ENCODE results near the gene FBXO17. TPM values are rescaled to one million over a fixed set of nuclear protein-coding genes. Genes with fewer than 3 reads are reported as not detected.
A peak's percentile ranks its signal among the peaks of the same experiment; 100 is the strongest.

FBXO17 gene
- total RNA-seq, 1 experiment from 2014 or later: 16.8 TPM

GRCh38 chr19:38946229-38947010 lies 29.1 kb downstream of the FBXO17 start:
- CTCF ChIA-PET: interaction anchor here (2.4 kb wide), 1 partner anchor 15 kb away, joined by 11 read pairs; the partner anchor contains the start of genes MRPS12 and SARS2
- ATAC-seq: no peak
- peaks cover 13% of the 10 kb centered on the region for H3K27me3 Mint-ChIP-seq (ENCODE audit: low read depth)

GRCh38 chr19:38945562-38946228 lies 29.8 kb downstream of the FBXO17 start:
- TF ChIP-seq, protein P1, sequence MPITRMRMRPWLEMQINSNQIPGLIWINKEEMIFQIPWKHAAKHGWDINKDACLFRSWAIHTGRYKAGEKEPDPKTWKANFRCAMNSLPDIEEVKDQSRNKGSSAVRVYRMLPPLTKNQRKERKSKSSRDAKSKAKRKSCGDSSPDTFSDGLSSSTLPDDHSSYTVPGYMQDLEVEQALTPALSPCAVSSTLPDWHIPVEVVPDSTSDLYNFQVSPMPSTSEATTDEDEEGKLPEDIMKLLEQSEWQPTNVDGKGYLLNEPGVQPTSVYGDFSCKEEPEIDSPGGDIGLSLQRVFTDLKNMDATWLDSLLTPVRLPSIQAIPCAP (CRISPR knock-in tag; IDR thresholded peaks at IDR 0.05): no peak
- TF ChIP-seq GABPB1 (CRISPR knock-in tag; IDR thresholded peaks at IDR 0.05) (no peak), ZNF232 (CRISPR knock-in tag; IDR thresholded peaks at IDR 0.05) (no peak), USF1 (CRISPR knock-in tag; IDR thresholded peaks at IDR 0.05) (no peak), MXD4 (CRISPR knock-in tag; IDR thresholded peaks at IDR 0.05; ENCODE audit: borderline replicate concordance) (no peak), CBFB (CRISPR knock-in tag; IDR thresholded peaks at IDR 0.05; ENCODE audit: low read depth) (no peak)
- H3K4me3 Mint-ChIP-seq: no peak overlapping the region
- ATAC-seq: peak; percentile 5
- peaks cover 5% of the 10 kb centered on the region for H3K36me3 Mint-ChIP-seq
- DNase-seq (ENCODE audit: low spot score): peak; percentile 54
- POLR2A ChIA-PET: no interaction called here
- peaks cover 5% of the 10 kb centered on the region for H3K4me1 Mint-ChIP-seq
- H3K9me3 Mint-ChIP-seq: peaks cover 4% of the 10 kb centered on the region; the same call in 1 of the 2 replicates
- no peak overlapping the region for H3K27ac Mint-ChIP-seq
- CTCF ChIA-PET: interaction anchor here (0.9 to 2.4 kb wide), 2 partner anchors 12 to 14 kb away, joined by 3 to 11 read pairs; partner anchors contain the start of genes MRPS12 and SARS2
- peaks cover 17% of the 10 kb centered on the region for H3K27me3 Mint-ChIP-seq (ENCODE audit: low read depth)

More at GRCh38 chr19:38946229-38947010, 29.1 kb downstream of the FBXO17 start:
- Mint-ChIP-seq H3K9me3 (peaks cover 4% of the 10 kb centered on the region; the same call in 1 of the 2 replicates), H3K4me3 (no peak overlapping the region), H3K27ac (no peak overlapping the region), H3K4me1 (peaks cover 5% of the 10 kb centered on the region), H3K36me3 (peaks cover 5% of the 10 kb centered on the region)
- POLR2A ChIA-PET: no interaction called here
- no peak for DNase-seq (ENCODE audit: low spot score)
- TF ChIP-seq JUN (CRISPR knock-in tag; IDR thresholded peaks at IDR 0.05) (no peak), ZNF423 (CRISPR knock-in tag; IDR thresholded peaks at IDR 0.05) (no peak), ZSCAN18 (CRISPR knock-in tag; IDR thresholded peaks at IDR 0.05) (no peak), USF1 (CRISPR knock-in tag; IDR thresholded peaks at IDR 0.05) (no peak), CREM (CRISPR knock-in tag; IDR thresholded peaks at IDR 0.05) (no peak), ZNF263 (CRISPR knock-in tag; IDR thresholded peaks at IDR 0.05; ENCODE audit: low read depth) (no peak), TCF7 (CRISPR knock-in tag; IDR thresholded peaks at IDR 0.05; ENCODE audit: low read depth) (no peak), MXD4 (CRISPR knock-in tag; IDR thresholded peaks at IDR 0.05; ENCODE audit: borderline replicate concordance) (no peak), CBFB (CRISPR knock-in tag; IDR thresholded peaks at IDR 0.05; ENCODE audit: low read depth) (no peak), GRHL2 (CRISPR knock-in tag; IDR thresholded peaks at IDR 0.05; ENCODE audit: insufficient replicate concordance, severe bottlenecking) (no peak), FOXK1 (CRISPR knock-in tag; IDR thresholded peaks at IDR 0.05) (no peak), ESRRA (CRISPR knock-in tag; IDR thresholded peaks at IDR 0.05; ENCODE audit: borderline replicate concordance) (no peak), SOX15 (CRISPR knock-in tag; IDR thresholded peaks at IDR 0.05) (no peak)
- TF ChIP-seq, protein P2, sequence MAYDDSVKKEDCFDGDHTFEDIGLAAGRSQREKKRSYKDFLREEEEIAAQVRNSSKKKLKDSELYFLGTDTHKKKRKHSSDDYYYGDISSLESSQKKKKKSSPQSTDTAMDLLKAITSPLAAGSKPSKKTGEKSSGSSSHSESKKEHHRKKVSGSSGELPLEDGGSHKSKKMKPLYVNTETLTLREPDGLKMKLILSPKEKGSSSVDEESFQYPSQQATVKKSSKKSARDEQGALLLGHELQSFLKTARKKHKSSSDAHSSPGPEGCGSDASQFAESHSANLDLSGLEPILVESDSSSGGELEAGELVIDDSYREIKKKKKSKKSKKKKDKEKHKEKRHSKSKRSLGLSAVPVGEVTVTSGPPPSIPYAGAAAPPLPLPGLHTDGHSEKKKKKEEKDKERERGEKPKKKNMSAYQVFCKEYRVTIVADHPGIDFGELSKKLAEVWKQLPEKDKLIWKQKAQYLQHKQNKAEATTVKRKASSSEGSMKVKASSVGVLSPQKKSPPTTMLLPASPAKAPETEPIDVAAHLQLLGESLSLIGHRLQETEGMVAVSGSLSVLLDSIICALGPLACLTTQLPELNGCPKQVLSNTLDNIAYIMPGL (CRISPR knock-in tag; IDR thresholded peaks at IDR 0.05): no peak
- TF ChIP-seq, protein P3, sequence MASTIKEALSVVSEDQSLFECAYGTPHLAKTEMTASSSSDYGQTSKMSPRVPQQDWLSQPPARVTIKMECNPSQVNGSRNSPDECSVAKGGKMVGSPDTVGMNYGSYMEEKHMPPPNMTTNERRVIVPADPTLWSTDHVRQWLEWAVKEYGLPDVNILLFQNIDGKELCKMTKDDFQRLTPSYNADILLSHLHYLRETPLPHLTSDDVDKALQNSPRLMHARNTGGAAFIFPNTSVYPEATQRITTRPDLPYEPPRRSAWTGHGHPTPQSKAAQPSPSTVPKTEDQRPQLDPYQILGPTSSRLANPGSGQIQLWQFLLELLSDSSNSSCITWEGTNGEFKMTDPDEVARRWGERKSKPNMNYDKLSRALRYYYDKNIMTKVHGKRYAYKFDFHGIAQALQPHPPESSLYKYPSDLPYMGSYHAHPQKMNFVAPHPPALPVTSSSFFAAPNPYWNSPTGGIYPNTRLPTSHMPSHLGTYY (CRISPR knock-in tag; IDR thresholded peaks at IDR 0.05): no peak
- TF ChIP-seq, protein P4, sequence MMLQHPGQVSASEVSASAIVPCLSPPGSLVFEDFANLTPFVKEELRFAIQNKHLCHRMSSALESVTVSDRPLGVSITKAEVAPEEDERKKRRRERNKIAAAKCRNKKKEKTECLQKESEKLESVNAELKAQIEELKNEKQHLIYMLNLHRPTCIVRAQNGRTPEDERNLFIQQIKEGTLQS (CRISPR knock-in tag; conservative IDR thresholded peaks at IDR 0.05): no peak

Data from WTC11 (cell line).